ENCODE data around the gene MPST.

MPST gene

DNA sequence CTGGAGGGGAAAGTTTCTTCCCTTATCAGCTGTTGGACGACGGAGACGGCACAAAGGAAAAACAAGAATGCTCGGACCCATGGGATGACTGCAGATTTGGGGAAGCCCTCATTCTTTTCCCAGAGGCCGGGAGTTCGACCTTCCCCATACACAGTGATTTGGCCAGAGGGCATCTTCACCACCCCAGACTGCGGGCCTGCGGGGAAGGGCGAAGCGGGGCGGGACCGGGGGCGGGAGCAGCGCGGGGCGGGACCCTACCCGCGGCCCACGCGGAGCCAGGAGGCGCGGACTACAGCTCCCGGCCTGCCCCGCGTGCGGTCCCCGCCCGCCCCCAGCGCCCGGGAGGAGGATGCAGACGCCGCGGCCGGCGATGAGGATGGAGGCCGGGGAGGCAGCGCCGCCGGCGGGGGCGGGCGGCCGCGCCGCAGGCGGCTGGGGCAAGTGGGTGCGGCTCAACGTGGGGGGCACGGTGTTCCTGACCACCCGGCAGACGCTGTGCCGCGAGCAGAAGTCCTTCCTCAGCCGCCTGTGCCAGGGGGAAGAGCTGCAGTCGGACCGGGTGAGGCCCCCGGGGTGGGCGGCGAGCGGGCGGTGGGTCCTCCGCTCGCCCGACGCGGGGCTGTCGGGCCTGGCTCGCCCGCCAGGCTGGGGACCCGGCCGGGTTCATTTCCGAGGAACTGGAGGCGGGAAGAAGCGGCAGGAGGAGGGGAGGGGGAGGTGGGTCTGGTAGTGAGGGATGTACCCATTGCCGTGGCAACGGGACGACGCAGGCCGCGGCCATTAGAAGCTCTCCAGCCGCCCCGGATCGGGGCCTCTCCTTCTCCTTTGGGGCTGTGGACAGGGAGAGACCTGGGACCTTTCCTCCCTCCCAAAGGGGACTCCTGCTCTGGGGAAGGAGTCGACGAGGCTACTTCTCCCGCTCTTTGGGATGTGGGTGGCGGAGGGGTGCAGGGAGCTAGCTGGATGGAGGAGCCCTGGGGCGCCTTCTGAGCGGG, 32.1 kb downstream of the MPST start, which contains the start of gene KCTD17 (continued):
- TF ChIP-seq, protein P1, sequence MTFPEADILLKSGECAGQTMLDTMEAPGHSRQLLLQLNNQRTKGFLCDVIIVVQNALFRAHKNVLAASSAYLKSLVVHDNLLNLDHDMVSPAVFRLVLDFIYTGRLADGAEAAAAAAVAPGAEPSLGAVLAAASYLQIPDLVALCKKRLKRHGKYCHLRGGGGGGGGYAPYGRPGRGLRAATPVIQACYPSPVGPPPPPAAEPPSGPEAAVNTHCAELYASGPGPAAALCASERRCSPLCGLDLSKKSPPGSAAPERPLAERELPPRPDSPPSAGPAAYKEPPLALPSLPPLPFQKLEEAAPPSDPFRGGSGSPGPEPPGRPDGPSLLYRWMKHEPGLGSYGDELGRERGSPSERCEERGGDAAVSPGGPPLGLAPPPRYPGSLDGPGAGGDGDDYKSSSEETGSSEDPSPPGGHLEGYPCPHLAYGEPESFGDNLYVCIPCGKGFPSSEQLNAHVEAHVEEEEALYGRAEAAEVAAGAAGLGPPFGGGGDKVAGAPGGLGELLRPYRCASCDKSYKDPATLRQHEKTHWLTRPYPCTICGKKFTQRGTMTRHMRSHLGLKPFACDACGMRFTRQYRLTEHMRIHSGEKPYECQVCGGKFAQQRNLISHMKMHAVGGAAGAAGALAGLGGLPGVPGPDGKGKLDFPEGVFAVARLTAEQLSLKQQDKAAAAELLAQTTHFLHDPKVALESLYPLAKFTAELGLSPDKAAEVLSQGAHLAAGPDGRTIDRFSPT (tag by site-specific recombination; IDR thresholded peaks at IDR 0.05): no peak
- TF ChIP-seq ZNF146 (tag by site-specific recombination; IDR thresholded peaks at IDR 0.05) (no peak), ZNF280C (tag by site-specific recombination; IDR thresholded peaks at IDR 0.05) (no peak), OVOL3 (tag by site-specific recombination; IDR thresholded peaks at IDR 0.05) (no peak), ZEB2 (tag by site-specific recombination; IDR thresholded peaks at IDR 0.05) (no peak), ZNF704 (tag by site-specific recombination; IDR thresholded peaks at IDR 0.05) (no peak), ZNF600 (tag by site-specific recombination; IDR thresholded peaks at IDR 0.05) (no peak), ZNF548 (tag by site-specific recombination; IDR thresholded peaks at IDR 0.05) (no peak), ZNF121 (tag by site-specific recombination; IDR thresholded peaks at IDR 0.05) (peak; percentile 68; the same call in 1 of the 2 replicates), ZNF777 (tag by site-specific recombination; IDR thresholded peaks at IDR 0.05; ENCODE audit: borderline replicate concordance) (no peak), TRIM28 (IDR thresholded peaks at IDR 0.05; ENCODE audit: borderline replicate concordance, low read length) (no peak), ZNF791 (tag by site-specific recombination; IDR thresholded peaks at IDR 0.05) (no peak), ZNF530 (tag by site-specific recombination; IDR thresholded peaks at IDR 0.05; ENCODE audit: low read depth) (no peak), SALL2 (tag by site-specific recombination; IDR thresholded peaks at IDR 0.05; ENCODE audit: borderline replicate concordance) (no peak), ZNF341 (tag by site-specific recombination; IDR thresholded peaks at IDR 0.05; ENCODE audit: low read depth) (no peak), ZNF76 (tag by site-specific recombination; IDR thresholded peaks at IDR 0.05; ENCODE audit: borderline replicate concordance, low read depth) (peak; percentile 39; the same call in 1 of the 2 replicates), ZBTB20 (tag by site-specific recombination; IDR thresholded peaks at IDR 0.05) (peak; percentile 85), ZNF580 (tag by site-specific recombination; IDR thresholded peaks at IDR 0.05) (no peak), ZBTB44 (tag by site-specific recombination; IDR thresholded peaks at IDR 0.05) (no peak), YY1 (tag by site-specific recombination; IDR thresholded peaks at IDR 0.05) (0 out of 2 replicates have a peak, but pooled peaks have one; percentile 22), ZNF426 (tag by site-specific recombination; IDR thresholded peaks at IDR 0.05) (no peak), ZNF677 (tag by site-specific recombination; IDR thresholded peaks at IDR 0.05) (0 out of 2 replicates have a peak, but pooled peaks have one; percentile 18), BCL11B (tag by site-specific recombination; IDR thresholded peaks at IDR 0.05; ENCODE audit: low read depth) (no peak)
- TF ChIP-seq, protein P2, sequence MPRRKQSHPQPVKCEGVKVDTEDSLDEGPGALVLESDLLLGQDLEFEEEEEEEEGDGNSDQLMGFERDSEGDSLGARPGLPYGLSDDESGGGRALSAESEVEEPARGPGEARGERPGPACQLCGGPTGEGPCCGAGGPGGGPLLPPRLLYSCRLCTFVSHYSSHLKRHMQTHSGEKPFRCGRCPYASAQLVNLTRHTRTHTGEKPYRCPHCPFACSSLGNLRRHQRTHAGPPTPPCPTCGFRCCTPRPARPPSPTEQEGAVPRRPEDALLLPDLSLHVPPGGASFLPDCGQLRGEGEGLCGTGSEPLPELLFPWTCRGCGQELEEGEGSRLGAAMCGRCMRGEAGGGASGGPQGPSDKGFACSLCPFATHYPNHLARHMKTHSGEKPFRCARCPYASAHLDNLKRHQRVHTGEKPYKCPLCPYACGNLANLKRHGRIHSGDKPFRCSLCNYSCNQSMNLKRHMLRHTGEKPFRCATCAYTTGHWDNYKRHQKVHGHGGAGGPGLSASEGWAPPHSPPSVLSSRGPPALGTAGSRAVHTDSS (tag by site-specific recombination; IDR thresholded peaks at IDR 0.05): peak; percentile 59
- TF ChIP-seq, protein P3, sequence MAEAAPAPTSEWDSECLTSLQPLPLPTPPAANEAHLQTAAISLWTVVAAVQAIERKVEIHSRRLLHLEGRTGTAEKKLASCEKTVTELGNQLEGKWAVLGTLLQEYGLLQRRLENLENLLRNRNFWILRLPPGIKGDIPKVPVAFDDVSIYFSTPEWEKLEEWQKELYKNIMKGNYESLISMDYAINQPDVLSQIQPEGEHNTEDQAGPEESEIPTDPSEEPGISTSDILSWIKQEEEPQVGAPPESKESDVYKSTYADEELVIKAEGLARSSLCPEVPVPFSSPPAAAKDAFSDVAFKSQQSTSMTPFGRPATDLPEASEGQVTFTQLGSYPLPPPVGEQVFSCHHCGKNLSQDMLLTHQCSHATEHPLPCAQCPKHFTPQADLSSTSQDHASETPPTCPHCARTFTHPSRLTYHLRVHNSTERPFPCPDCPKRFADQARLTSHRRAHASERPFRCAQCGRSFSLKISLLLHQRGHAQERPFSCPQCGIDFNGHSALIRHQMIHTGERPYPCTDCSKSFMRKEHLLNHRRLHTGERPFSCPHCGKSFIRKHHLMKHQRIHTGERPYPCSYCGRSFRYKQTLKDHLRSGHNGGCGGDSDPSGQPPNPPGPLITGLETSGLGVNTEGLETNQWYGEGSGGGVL (tag by site-specific recombination; IDR thresholded peaks at IDR 0.05): peak; percentile 42; the same call in 1 of the 2 replicates
- TF ChIP-seq, protein P4, sequence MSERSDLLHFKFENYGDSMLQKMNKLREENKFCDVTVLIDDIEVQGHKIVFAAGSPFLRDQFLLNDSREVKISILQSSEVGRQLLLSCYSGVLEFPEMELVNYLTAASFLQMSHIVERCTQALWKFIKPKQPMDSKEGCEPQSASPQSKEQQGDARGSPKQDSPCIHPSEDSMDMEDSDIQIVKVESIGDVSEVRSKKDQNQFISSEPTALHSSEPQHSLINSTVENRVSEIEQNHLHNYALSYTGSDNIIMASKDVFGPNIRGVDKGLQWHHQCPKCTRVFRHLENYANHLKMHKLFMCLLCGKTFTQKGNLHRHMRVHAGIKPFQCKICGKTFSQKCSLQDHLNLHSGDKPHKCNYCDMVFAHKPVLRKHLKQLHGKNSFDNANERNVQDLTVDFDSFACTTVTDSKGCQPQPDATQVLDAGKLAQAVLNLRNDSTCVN (tag by site-specific recombination; optimal IDR thresholded peaks at IDR 0.05): peak; percentile 31
